CD4-positive, alpha-beta memory T cell (primary cell): ENCODE data around the gene HOXD11. TPM values are rescaled to one million over a fixed set of nuclear protein-coding genes. Genes with fewer than 3 reads are reported as not detected.

ENCODE experiments used
- CTCF ChIA-PET: fragments of 350-600 bp; sonication (Branson Sonifier 250); formaldehyde crosslinking; loops from one replicate; lab custom pipeline; 2021; ENCODE audit warnings: inconsistent platforms; ENCODE audit not compliant: partially characterized antibody; lab: Charles Lee
- POLR2A ChIA-PET: fragments of 350-600 bp; sonication (Branson Sonifier 250); formaldehyde crosslinking; loops from one replicate; lab custom pipeline; 2021; ENCODE audit not compliant: partially characterized antibody; lab: Charles Lee
- DNase-seq, 5 donors: peaks; one replicate each; pipeline versions ENCODE4 v3.0.0 to v3.0.0-alpha.2; 2020 to 2022; ENCODE audit warnings: mixed read lengths in 1 of 5
- H3K27ac ChIP-seq: one replicate; pipeline ENCODE4 v1.7.0; 2013; ENCODE audit warnings: low read depth, low read length
- H3K27me3 ChIP-seq: 2 replicates; pipeline ENCODE4 v1.7.0; 2013; ENCODE audit warnings: mild to moderate bottlenecking, low read length, moderate library complexity; ENCODE audit not compliant: insufficient read depth
- H3K36me3 ChIP-seq: 2 replicates; pipeline ENCODE4 v1.7.0; 2013; ENCODE audit warnings: mild to moderate bottlenecking, low read length, moderate library complexity; ENCODE audit not compliant: insufficient read depth
- H3K4me1 ChIP-seq: 2 replicates; pipeline ENCODE4 v1.7.0; 2013; ENCODE audit warnings: mild to moderate bottlenecking, low read length, moderate library complexity; ENCODE audit not compliant: insufficient read depth
- H3K4me3 ChIP-seq, 2 donors: one replicate each; pipeline ENCODE4 v1.7.0; 2013; ENCODE audit warnings: low read length in 2 of 2, mild to moderate bottlenecking in 1 of 2
- H3K9me3 ChIP-seq, 2 donors: one replicate each; pipeline ENCODE4 v1.7.0; 2013; ENCODE audit warnings: low read length in 2 of 2, control low read depth in 1 of 2; ENCODE audit not compliant: control insufficient read depth in 1 of 2
- H3K27ac Mint-ChIP-seq, 7 donors: one replicate each; pipeline ENCODE4 v1.8.0; 2020 to 2021; ENCODE audit warnings: mixed read lengths in 7 of 7, mild to moderate bottlenecking in 6 of 7, inconsistent platforms in 3 of 7, moderate library complexity in 3 of 7
- H3K27me3 Mint-ChIP-seq, 2 donors: one replicate each; pipeline ENCODE4 v1.8.0; 2020 to 2021; ENCODE audit warnings: mixed read lengths in 2 of 2
- H3K36me3 Mint-ChIP-seq, 2 donors: one replicate each; pipeline ENCODE4 v1.8.0; 2020 to 2021; ENCODE audit warnings: mixed read lengths in 2 of 2, inconsistent platforms in 1 of 2, mild to moderate bottlenecking in 1 of 2
- H3K4me1 Mint-ChIP-seq, 4 donors: one replicate each; pipeline ENCODE4 v1.8.0; 2020 to 2021; ENCODE audit warnings: mixed read lengths in 4 of 4, mild to moderate bottlenecking in 1 of 4
- H3K4me3 Mint-ChIP-seq, 8 donors: one replicate each; pipeline ENCODE4 v1.8.0; 2020 to 2021; ENCODE audit warnings: mixed read lengths in 8 of 8, mild to moderate bottlenecking in 7 of 8, moderate library complexity in 6 of 8, inconsistent platforms in 3 of 8
- H3K9me3 Mint-ChIP-seq, 8 donors: one replicate each; pipeline ENCODE4 v1.8.0; 2020 to 2021; ENCODE audit warnings: mixed read lengths in 8 of 8, mild to moderate bottlenecking in 5 of 8, inconsistent platforms in 3 of 8, moderate library complexity in 1 of 8
- intact Hi-C: fragments of 100-400 bp; cut with micrococcal nuclease; formaldehyde crosslinking; loops from one replicate; pipeline ENCODE4 v1.15.1; 2023
- polyA plus RNA-seq, 2 donors: library from polyadenylated mRNA; unstranded; fragments of 300-500 nt; fragmentation: Illumina TruSeq; gene quantifications; one replicate each; pipeline ENCODE4 v1.2.3, GENCODE V29; 2021
- total RNA-seq, 2 experiments: library from RNA; stranded (reverse); gene quantifications; one replicate each; pipeline ENCODE4 v1.2.3, GENCODE V29; 2021

The HOXD11 gene
- total and polyA plus RNA-seq, 4 experiments from 2014 or later, result not detected

DNA sequence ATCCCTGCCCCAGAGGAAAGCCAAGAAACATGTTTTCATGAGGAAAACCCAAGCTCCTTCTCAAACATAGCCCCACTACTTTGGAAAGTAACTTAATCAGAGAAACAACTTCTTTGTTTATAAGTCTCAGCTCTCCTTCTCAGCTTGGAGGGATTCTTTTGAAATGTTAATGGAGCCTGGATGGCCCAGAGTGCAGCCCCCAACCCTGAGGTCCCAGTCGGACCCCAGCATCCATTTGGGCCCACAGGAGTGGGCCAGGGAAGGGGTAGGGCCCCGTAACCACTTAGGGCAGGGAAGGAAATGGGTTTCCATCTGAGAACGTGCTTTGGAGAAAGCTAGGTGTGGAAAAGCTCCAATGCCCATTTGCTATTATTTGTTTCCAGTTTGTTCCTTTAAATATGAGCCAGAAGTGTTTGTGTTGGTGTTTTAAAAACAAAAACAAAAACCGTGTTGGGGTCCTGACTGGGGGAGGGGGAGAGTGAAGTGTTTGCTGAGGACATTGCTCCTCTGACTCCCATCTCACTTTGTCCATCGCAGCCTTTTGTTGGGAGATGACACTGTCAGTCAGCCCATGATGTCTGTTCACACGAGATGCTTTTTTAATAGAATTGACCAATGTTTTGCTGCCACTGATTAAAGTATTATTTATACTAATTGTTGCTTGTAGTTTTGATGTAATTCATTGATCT lies 48.4 kb downstream of the HOXD11 start:
- ChIA-PET POLR2A (no interaction called here), CTCF (interaction anchor here (1.1 to 1.4 kb wide), 2 partner anchors 27 to 299 kb away, joined by 3 to 5 read pairs; no protein-coding TSS in a partner anchor)
- no peak overlapping the region for H3K4me3 ChIP-seq
- H3K9me3 ChIP-seq, result no peaks in the 10 kb centered on the region
- H3K4me1 Mint-ChIP-seq, result peaks cover 6 to 22% (median 7%) of the 10 kb centered on the region in 4 donors
- H3K27me3 ChIP-seq, result peaks cover 62% of the 10 kb centered on the region
- H3K27ac ChIP-seq, result no peak overlapping the region
- intact Hi-C loops, result no loop called here
- H3K4me3 Mint-ChIP-seq, result no peak overlapping the region
- peaks cover 0 to 1% of the 10 kb centered on the region in 2 donors for H3K36me3 Mint-ChIP-seq
- peak overlapping the region in 1 of 7 donors; percentile 14 for H3K27ac Mint-ChIP-seq
- no peak for DNase-seq
- H3K9me3 Mint-ChIP-seq, result peaks cover 0 to 13% (median 3%) of the 10 kb centered on the region in 8 donors
- peaks cover 6% of the 10 kb centered on the region for H3K4me1 ChIP-seq
- H3K36me3 ChIP-seq, result no peaks in the 10 kb centered on the region
- H3K27me3 Mint-ChIP-seq, result peaks cover 54 to 60% of the 10 kb centered on the region in 2 donors

DNA sequence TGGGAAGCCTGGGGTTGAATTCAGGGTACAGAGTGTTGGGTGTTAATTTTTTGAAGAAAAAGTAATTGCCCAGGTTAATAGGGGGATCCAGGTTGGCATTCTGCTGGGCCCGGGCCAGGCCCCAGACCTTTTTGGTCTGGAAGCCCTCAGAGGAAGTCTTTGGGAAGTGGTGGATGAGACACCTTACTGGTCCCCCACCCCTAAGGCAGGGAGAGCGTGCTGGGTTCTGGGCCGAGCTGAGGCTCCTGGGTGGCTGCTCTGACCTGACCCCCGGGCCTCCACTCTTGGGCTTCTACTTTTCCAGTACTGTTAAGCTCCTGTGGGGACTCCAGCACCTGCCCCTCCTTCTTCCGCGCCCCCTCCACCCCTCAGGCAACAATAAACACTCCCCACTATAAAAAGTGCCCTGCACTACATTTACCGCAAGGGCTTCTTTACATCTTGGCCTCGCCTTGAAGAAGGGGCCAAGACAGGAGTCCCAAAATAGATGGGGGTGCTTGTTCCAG lies 49.3 kb downstream of the HOXD11 start:
- peaks cover 53 to 59% of the 10 kb centered on the region in 2 donors for H3K27me3 Mint-ChIP-seq
- H3K4me3 ChIP-seq, result no peak overlapping the region
- CTCF ChIA-PET, result no interaction called here
- peaks cover 54% of the 10 kb centered on the region for H3K27me3 ChIP-seq
- peaks cover 6 to 25% (median 8%) of the 10 kb centered on the region in 4 donors for H3K4me1 Mint-ChIP-seq
- H3K4me3 Mint-ChIP-seq, result peak overlapping the region in 1 of 8 donors; percentile 64
- DNase-seq, result no peak
- H3K36me3 Mint-ChIP-seq, result peaks cover 0 to 1% of the 10 kb centered on the region in 2 donors
- intact Hi-C loops, result no loop called here
- H3K4me1 ChIP-seq, result peaks cover 6% of the 10 kb centered on the region
- no peak overlapping the region for H3K27ac ChIP-seq
- POLR2A ChIA-PET, result no interaction called here
- H3K27ac Mint-ChIP-seq, result peak overlapping the region in 1 of 7 donors; percentile 27
- H3K36me3 ChIP-seq, result no peaks in the 10 kb centered on the region
- no peaks in the 10 kb centered on the region for H3K9me3 ChIP-seq
- H3K9me3 Mint-ChIP-seq, result peaks cover 0 to 17% (median 1%) of the 10 kb centered on the region in 8 donors

DNA sequence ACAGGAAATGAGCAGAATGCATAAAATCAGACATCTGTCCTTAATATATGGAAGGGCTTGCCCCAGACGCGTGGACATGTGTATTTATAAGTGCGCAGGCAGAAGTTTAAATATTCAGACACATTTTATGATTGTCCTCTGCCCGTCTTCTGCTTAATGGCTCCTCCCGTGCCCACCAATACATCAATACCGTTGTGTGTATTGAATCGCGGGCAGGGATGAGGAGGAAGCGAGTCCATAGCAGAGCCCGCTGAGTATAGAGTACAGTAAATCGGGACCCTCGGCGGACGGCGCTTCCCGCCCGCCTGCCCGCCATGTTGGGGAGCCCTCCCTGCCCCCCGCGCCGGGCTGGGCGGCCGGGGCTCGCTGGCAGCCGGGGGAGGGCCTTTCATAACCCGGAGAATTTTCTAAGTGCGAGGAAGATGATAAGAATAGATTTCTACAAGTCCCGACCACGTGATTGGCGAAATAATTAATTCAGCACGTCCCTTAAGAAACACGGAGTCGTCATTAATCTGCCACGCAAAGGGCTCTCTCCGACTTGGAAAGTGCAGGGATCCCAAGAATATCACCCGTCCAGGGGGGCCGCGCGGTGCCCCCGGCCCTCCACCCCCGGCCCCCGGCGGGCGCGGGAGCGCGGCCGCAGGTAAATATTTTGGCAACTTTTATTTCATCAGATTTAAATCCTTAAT lies 49.9 kb downstream of the HOXD11 start, which contains the start of gene HOXD3:
Gene HOXD3 (plus strand): TSS at position 501 of the 692 bp plus-strand sequence. CDS start 11,808 bp downstream, outside the sequence.
- ChIA-PET CTCF (no interaction called here), POLR2A (no interaction called here)
- Mint-ChIP-seq H3K4me1 (peaks cover 6 to 25% (median 8%) of the 10 kb centered on the region in 4 donors), H3K36me3 (peaks cover 0 to 1% of the 10 kb centered on the region in 2 donors), H3K9me3 (peaks cover 0 to 17% (median 2%) of the 10 kb centered on the region in 8 donors), H3K4me3 (peak within 1 kb of the TSS in 6 of 8 donors; percentile 7 to 69 (median 32)), H3K27ac (peak within 1 kb of the TSS in 3 of 7 donors; percentile 5 to 75 (median 34)), H3K27me3 (peaks cover 56 to 63% of the 10 kb centered on the region in 2 donors)
- H3K4me1 ChIP-seq, result peaks cover 6% of the 10 kb centered on the region
- H3K27ac ChIP-seq, result no peak within 1 kb of the TSS
- peaks cover 55% of the 10 kb centered on the region for H3K27me3 ChIP-seq
- no peak for DNase-seq
- no peak within 1 kb of the TSS for H3K4me3 ChIP-seq
- H3K36me3 ChIP-seq, result no peaks in the 10 kb centered on the region
- H3K9me3 ChIP-seq, result no peaks in the 10 kb centered on the region
- intact Hi-C loops, result no loop called here

DNA sequence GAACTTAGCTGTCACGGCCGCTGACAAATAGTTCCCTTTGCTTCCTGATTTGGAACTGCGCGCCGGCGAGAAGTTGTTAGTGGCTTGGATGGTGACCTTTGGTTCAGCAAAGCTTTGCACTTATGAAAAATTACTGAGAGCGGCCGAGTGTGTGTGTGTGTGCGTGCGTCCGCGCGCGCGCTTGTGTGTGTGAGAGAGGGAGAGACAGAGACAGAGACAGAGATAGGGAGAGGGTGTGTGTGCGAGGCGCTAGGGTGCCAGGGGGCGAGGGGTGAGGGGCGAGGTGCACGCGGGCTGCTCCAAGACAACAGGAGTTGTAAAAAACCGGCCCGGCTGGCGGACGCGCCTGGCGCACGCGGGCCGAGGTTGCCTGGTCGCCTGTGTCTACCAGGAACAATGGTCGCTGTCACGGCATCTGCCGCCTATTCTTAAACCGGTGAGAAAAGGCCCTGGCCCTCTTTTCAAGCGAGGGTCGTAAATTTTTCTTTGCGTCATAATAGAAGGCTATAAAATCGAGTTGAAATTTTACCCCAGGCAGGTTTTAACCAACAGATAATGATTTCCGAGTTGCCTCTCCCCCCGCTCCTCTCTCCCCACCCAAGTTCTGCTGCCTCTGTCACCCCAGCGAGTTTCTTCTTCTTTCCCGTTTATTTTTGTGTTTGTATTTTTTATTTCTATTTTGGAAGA lies 50.6 kb downstream of the HOXD11 start:
- Histone ChIP-seq H3K4me3 (no peak overlapping the region), H3K36me3 (no peaks in the 10 kb centered on the region), H3K9me3 (no peaks in the 10 kb centered on the region), H3K27ac (no peak overlapping the region), H3K27me3 (peaks cover 59% of the 10 kb centered on the region), H3K4me1 (peaks cover 6% of the 10 kb centered on the region)
- no peak for DNase-seq
- CTCF ChIA-PET, result no interaction called here
- Mint-ChIP-seq H3K27me3 (peaks cover 60 to 65% of the 10 kb centered on the region in 2 donors), H3K9me3 (peaks cover 0 to 17% (median 2%) of the 10 kb centered on the region in 8 donors), H3K4me1 (peaks cover 6 to 22% (median 8%) of the 10 kb centered on the region in 4 donors), H3K27ac (peak overlapping the region in 3 of 7 donors; percentile 5 to 75 (median 34)), H3K4me3 (peak overlapping the region in 6 of 8 donors; percentile 0 to 69 (median 16)), H3K36me3 (peaks cover 0 to 1% of the 10 kb centered on the region in 2 donors)
- POLR2A ChIA-PET, result no interaction called here
- intact Hi-C loops, result no loop called here

DNA sequence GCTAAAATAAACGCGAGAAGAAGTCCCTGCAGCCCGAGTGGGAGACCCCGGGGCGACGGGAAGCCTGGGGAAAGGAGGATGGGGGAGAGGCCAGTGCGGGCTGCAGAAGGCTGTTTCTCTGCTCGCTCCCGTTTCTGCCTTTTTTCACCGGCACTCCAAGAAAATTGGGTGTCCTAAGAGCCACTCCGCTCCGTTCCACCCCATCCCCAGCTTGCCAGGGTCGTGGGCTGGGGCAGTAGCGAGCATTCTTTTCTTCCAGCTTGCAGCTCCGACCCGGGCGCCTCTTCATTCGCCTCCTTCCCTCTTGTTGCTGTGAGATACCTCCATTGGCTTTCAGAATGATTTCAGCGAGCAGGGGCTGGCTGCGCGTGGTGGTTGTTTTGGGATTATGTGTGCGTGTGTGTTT lies 51.1 kb downstream of the HOXD11 start:
- peak overlapping the region in 3 of 7 donors; percentile 34 to 64 (median 43) for H3K27ac Mint-ChIP-seq
- DNase-seq, result no peak
- Histone ChIP-seq H3K4me3 (no peak overlapping the region), H3K27me3 (peaks cover 60% of the 10 kb centered on the region), H3K4me1 (peaks cover 6% of the 10 kb centered on the region), H3K36me3 (no peaks in the 10 kb centered on the region), H3K27ac (no peak overlapping the region), H3K9me3 (no peaks in the 10 kb centered on the region)
- peak overlapping the region in 4 of 8 donors; percentile 17 to 77 (median 36) for H3K4me3 Mint-ChIP-seq
- H3K9me3 Mint-ChIP-seq, result peaks cover 0 to 19% (median 2%) of the 10 kb centered on the region in 8 donors
- intact Hi-C loops, result no loop called here
- H3K4me1 Mint-ChIP-seq, result peaks cover 6 to 20% (median 8%) of the 10 kb centered on the region in 4 donors
- H3K27me3 Mint-ChIP-seq, result peaks cover 59 to 65% of the 10 kb centered on the region in 2 donors
- ChIA-PET CTCF (no interaction called here), POLR2A (no interaction called here)
- peaks cover 0 to 1% of the 10 kb centered on the region in 2 donors for H3K36me3 Mint-ChIP-seq

DNA sequence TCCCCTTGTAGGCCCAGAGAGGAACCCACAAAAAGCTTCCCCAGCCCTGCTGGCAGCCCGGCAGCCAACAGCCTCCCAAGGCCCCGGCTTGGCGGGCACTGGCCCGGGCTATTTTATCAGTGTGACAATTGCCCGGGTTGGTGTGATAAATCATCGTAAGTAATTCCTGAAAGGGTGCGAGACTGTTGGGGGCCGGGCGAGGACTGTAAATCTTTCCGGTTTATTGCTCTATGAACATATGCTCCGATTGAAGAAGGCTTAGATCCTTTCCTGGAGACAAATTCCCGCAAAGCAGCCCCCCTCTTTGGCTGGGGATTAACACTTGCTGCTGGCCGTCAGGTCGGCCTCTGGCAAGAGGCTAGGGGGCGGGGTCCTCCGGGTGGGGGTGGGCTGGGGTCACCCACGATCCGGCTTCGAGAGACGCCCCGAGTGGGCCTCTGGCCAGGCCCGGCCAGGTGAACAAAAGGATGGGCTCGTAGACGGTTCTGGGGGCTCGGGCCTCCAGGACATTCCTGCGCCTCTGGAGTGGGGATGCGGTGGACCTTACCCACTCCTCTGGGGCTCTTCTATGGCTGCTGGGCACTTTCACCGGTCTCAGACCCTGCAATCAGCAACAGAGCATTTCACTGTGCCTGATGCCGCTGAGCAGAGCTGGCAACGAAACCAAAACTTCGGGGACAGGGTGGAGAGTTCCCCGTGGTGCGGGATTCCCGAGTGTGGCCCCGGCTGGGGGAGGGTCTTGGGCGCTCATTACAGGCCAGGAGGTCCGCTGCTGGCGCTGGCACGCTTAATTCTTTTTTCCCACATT lies 52.0 kb downstream of the HOXD11 start:
- Mint-ChIP-seq H3K27ac (peak overlapping the region in 2 of 7 donors; percentile 46 to 88), H3K9me3 (peaks cover 0 to 22% (median 7%) of the 10 kb centered on the region in 8 donors), H3K27me3 (peaks cover 63 to 70% of the 10 kb centered on the region in 2 donors), H3K4me3 (peak overlapping the region in 2 of 8 donors; percentile 20 to 39), H3K36me3 (peaks cover 0 to 1% of the 10 kb centered on the region in 2 donors), H3K4me1 (peaks cover 6 to 25% (median 10%) of the 10 kb centered on the region in 4 donors)
- CTCF ChIA-PET, result no interaction called here
- Histone ChIP-seq H3K4me3 (no peak overlapping the region), H3K4me1 (peaks cover 6% of the 10 kb centered on the region), H3K36me3 (no peaks in the 10 kb centered on the region), H3K27ac (no peak overlapping the region), H3K9me3 (no peaks in the 10 kb centered on the region), H3K27me3 (peaks cover 66% of the 10 kb centered on the region)
- POLR2A ChIA-PET, result no interaction called here
- DNase-seq, result no peak
- intact Hi-C loops, result no loop called here
